ENCODE measurements around the gene ZNF438. TPM values are rescaled to one million over a fixed set of nuclear protein-coding genes. Genes with fewer than 3 reads are reported as not detected.

The ZNF438 gene
- polyA plus RNA-seq, 3 donors: 5.4 to 11.1 (median 9.3) TPM

DNA sequence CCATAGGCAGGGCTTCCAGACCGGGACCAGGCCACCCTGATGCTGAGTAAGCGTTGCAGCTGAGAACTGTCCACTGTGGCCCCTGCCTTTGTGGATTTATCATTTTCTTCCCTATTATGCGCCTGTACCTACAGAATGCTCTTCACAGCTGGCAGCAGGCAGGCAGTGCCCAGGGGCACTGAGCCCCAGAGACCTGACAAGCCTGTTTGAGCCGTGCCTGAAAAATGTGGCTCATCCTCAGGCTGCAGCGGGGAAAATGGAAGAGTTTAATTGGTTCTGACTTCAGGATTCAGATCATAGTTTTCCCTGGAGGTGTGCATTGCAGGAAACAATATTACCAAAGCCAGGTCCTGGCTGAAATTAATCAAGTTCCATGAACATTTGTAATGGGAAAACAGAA lies 200.2 kb downstream of the ZNF438 start:
- H3K79me2 ChIP-seq (ENCODE audit: insufficient read depth, low read length): no peaks in the 10 kb centered on the region
- no peak overlapping the region for H3K9ac ChIP-seq (ENCODE audit: insufficient read depth, low read length, poor library complexity, severe bottlenecking)
- peaks cover 0 to 6% of the 10 kb centered on the region in 2 donors for H3K36me3 ChIP-seq (replicated peaks in 1 of 2; ENCODE audit: control insufficient read depth in 1 of 2, insufficient read depth in 2 of 2, low read length in 2 of 2)
- Mint-ChIP-seq H3K4me1 (peaks cover 2% of the 10 kb centered on the region), H3K9me3 (peaks cover 0 to 5% (median 2%) of the 10 kb centered on the region in 7 donors), H3K27me3 (ENCODE audit: low read depth in 3 of 3) (no peaks in the 10 kb centered on the region), H3K27ac (peak overlapping the region in 1 of 7 donors; percentile 68), H3K36me3 (peaks cover 17 to 20% of the 10 kb centered on the region in 2 donors), H3K4me3 (no peak overlapping the region)
- no peaks in the 10 kb centered on the region for H4K20me1 ChIP-seq (ENCODE audit: insufficient read depth, low read length)
- no peaks in the 10 kb centered on the region for H3K27me3 ChIP-seq (ENCODE audit: control insufficient read depth in 2 of 2, insufficient read depth in 2 of 2, low read length in 2 of 2)
- H3K9me3 ChIP-seq (replicated peaks in 1 of 2; ENCODE audit: control insufficient read depth in 1 of 2, insufficient read depth in 1 of 2, low read length in 2 of 2): no peaks in the 10 kb centered on the region
- WGBS (ENCODE audit: insufficient coverage): 94% methylated on average over 3 of the region's 5 CpGs
- no peak overlapping the region for H3K27ac ChIP-seq (ENCODE audit: low read depth in 1 of 2, low read length in 2 of 2)
- no peaks in the 10 kb centered on the region for H3K4me1 ChIP-seq (ENCODE audit: control insufficient read depth in 1 of 2, insufficient read depth in 2 of 2, low read length in 2 of 2)
- H3K4me3 ChIP-seq (replicated peaks in 1 of 3; ENCODE audit: low read depth in 2 of 3, low read length in 3 of 3): no peak overlapping the region
- TF ChIP-seq, protein P1, sequence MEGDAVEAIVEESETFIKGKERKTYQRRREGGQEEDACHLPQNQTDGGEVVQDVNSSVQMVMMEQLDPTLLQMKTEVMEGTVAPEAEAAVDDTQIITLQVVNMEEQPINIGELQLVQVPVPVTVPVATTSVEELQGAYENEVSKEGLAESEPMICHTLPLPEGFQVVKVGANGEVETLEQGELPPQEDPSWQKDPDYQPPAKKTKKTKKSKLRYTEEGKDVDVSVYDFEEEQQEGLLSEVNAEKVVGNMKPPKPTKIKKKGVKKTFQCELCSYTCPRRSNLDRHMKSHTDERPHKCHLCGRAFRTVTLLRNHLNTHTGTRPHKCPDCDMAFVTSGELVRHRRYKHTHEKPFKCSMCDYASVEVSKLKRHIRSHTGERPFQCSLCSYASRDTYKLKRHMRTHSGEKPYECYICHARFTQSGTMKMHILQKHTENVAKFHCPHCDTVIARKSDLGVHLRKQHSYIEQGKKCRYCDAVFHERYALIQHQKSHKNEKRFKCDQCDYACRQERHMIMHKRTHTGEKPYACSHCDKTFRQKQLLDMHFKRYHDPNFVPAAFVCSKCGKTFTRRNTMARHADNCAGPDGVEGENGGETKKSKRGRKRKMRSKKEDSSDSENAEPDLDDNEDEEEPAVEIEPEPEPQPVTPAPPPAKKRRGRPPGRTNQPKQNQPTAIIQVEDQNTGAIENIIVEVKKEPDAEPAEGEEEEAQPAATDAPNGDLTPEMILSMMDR (IDR thresholded peaks at IDR 0.05): no peak
- intact Hi-C loops (cut with micrococcal nuclease): no loop called here
- no peak for DNase-seq
- no peak overlapping the region for H3K4me2 ChIP-seq (replicated peaks; ENCODE audit: extremely low read depth, low read length, poor library complexity, severe bottlenecking)
- no peak overlapping the region for H2AFZ ChIP-seq (ENCODE audit: insufficient read depth, low read depth, low read length, poor library complexity, severe bottlenecking)

DNA sequence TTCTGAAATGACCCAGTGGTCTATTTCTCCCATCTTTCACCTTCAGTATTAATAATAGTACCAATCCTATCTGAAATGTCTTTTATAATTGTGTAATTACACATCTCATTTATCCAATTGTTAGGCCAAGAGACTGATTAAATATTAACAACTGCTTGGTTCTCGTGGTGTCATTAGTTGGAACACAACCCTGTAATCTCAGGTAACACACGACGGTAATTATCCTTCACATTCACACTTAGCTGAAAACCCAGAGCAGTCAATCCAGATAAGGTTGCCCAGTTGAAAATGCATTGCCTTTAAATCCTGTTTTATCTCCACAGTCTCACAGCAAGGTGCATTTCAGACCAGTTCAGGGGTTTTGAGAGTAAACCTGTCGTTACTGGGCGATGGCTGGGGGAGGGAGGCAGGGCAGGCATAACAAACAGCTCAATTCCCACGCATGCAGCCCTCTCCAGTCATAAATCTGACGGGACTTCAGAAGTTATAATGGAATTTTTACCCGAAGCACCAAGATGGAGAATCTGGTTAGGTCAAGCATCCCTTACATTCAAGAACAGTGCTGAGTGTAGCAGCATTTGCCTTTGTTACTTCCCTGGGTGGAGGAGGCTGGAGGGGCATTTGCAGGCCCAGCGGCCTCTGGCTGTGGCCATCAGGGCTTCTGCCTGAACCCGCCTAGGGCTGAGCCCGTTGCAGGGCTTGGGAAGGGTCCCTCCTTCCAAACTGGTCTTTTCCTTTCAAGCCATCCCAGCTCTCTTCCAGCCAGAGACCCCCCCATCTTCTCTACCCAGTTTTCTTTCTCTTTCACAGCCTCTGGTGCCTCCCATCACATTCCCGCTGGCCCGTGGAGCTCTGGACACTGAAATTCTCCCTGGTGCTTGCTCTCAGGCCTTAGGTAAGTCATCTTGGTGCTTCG lies 201.1 kb downstream of the ZNF438 start:
- no peak for DNase-seq
- Histone ChIP-seq H3K4me3 (replicated peaks in 1 of 3; ENCODE audit: low read depth in 2 of 3, low read length in 3 of 3) (no peak overlapping the region), H3K9ac (ENCODE audit: insufficient read depth, low read length, poor library complexity, severe bottlenecking) (no peak overlapping the region), H3K79me2 (ENCODE audit: insufficient read depth, low read length) (no peaks in the 10 kb centered on the region), H3K27me3 (ENCODE audit: control insufficient read depth in 2 of 2, insufficient read depth in 2 of 2, low read length in 2 of 2) (no peaks in the 10 kb centered on the region), H3K27ac (ENCODE audit: low read depth in 1 of 2, low read length in 2 of 2) (no peak overlapping the region), H4K20me1 (ENCODE audit: insufficient read depth, low read length) (no peaks in the 10 kb centered on the region), H3K4me2 (replicated peaks; ENCODE audit: extremely low read depth, low read length, poor library complexity, severe bottlenecking) (no peak overlapping the region), H3K4me1 (ENCODE audit: control insufficient read depth in 1 of 2, insufficient read depth in 2 of 2, low read length in 2 of 2) (no peaks in the 10 kb centered on the region), H3K9me3 (replicated peaks in 1 of 2; ENCODE audit: control insufficient read depth in 1 of 2, insufficient read depth in 1 of 2, low read length in 2 of 2) (no peaks in the 10 kb centered on the region), H2AFZ (ENCODE audit: insufficient read depth, low read depth, low read length, poor library complexity, severe bottlenecking) (no peak overlapping the region), H3K36me3 (replicated peaks in 1 of 2; ENCODE audit: control insufficient read depth in 1 of 2, insufficient read depth in 2 of 2, low read length in 2 of 2) (peaks cover 0 to 2% of the 10 kb centered on the region in 2 donors)
- intact Hi-C loops (cut with micrococcal nuclease): no loop called here
- H3K4me3 Mint-ChIP-seq: no peak overlapping the region
- peaks cover 0 to 4% (median 2%) of the 10 kb centered on the region in 7 donors for H3K9me3 Mint-ChIP-seq
- H3K27ac Mint-ChIP-seq: peak overlapping the region in 1 of 7 donors; percentile 68
- H3K36me3 Mint-ChIP-seq: peaks cover 13 to 14% of the 10 kb centered on the region in 2 donors
- WGBS (ENCODE audit: insufficient coverage): 94% methylated on average over 6 of the region's 14 CpGs
- TF ChIP-seq, protein P1 (IDR thresholded peaks at IDR 0.05): no peak
- no peaks in the 10 kb centered on the region for H3K27me3 Mint-ChIP-seq (ENCODE audit: low read depth in 3 of 3)
- H3K4me1 Mint-ChIP-seq: peaks cover 2% of the 10 kb centered on the region
